K562 (cell line): ENCODE data around the gene AOC1. TPM values are rescaled to one million over a fixed set of nuclear protein-coding genes. Genes with fewer than 3 reads are reported as not detected.

ENCODE experiments used
- CREM ChIP-seq: IDR thresholded peaks from 2 replicates; pipeline ENCODE4 v1.6.1; 2014; ENCODE audit warnings: antibody characterized with exemption, low read depth
- CXXC5 ChIP-seq: fragments of 250-450 bp; sonication (Bioruptor Pico); IDR thresholded peaks from 2 replicates; pipeline ENCODE4 v1.8.0; 2022; ENCODE audit warnings: inconsistent platforms, mild to moderate bottlenecking, moderate library complexity
- EP300 ChIP-seq: IDR thresholded peaks from 2 replicates; pipeline ENCODE4 v1.6.1; 2012; ENCODE audit warnings: low read length, improper control_type of control experiment
- STAT5B ChIP-seq: fragments of 250-450 bp; sonication (Bioruptor Pico); IDR thresholded peaks from 2 replicates; pipeline ENCODE4 v1.8.0; 2021; ENCODE audit warnings: mild to moderate bottlenecking, inconsistent platforms
- THRAP3 ChIP-seq: fragments of 450-650 bp; IDR thresholded peaks from 2 replicates; pipeline ENCODE4 v1.6.1; 2016; ENCODE audit warnings: mild to moderate bottlenecking, inconsistent platforms, borderline replicate concordance
- ZFP1 ChIP-seq: fragments of 450-650 bp; formaldehyde crosslinking; IDR thresholded peaks from 2 replicates; pipeline ENCODE4 v1.4.0; 2020; ENCODE audit warnings: mild to moderate bottlenecking, mixed read lengths
- ZNF232 ChIP-seq: sonication (generic); formaldehyde crosslinking; IDR thresholded peaks from 2 replicates; pipeline ENCODE4 v1.8.0; 2022; ENCODE audit warnings: mild to moderate bottlenecking, missing genetic modification reagents
- ZNF354B ChIP-seq: fragments of 250-450 bp; sonication (Bioruptor Pico); IDR thresholded peaks from 2 replicates; pipeline ENCODE4 v1.4.0; 2020
- polyA plus RNA-seq, 8 experiments: library from polyadenylated mRNA; depleted of rRNA in 4 of 8; stranded (reverse) in 5 of 8; unstranded in 3 of 8; fragments of >200 nt; fragmentation: Nextera tagmentation in 2 of 8; fragmentation: Illumina TruSeq in 1 of 8; extraction: Ambion mirVana in 2 of 8; extraction: Trizol in 1 of 8; gene quantifications; 2 replicates each; pipeline versions ENCODE4 v1.2.1 to v1.2.3, GENCODE V29; 2011 to 2014; ENCODE audit warnings: inconsistent platforms in 1 of 8, missing spikeins in 1 of 8
- total RNA-seq, 7 experiments: library from RNA; depleted of rRNA in 6 of 7; stranded (reverse); fragments of >200 nt in 6 of 7; fragmentation: Illumina TruSeq in 2 of 7; extraction: Trizol in 2 of 7; gene quantifications; 2 replicates each; pipeline versions ENCODE4 v1.2.1 to v1.2.3, GENCODE V29; 2011 to 2021; ENCODE audit warnings: low replicate concordance in 1 of 7
- TF ChIP-seq, protein P1 (sequence below): fragments of 250-450 bp; sonication (Bioruptor Pico); IDR thresholded peaks from 2 replicates; pipeline ENCODE4 v1.8.0; 2022; ENCODE audit warnings: inconsistent platforms, mild to moderate bottlenecking, moderate library complexity, borderline replicate concordance
- TF ChIP-seq, protein P2 (sequence below): fragments of 250-450 bp; sonication (Bioruptor Pico); IDR thresholded peaks from 2 replicates; pipeline ENCODE4 v1.8.0; 2022; ENCODE audit warnings: moderate library complexity, mild to moderate bottlenecking, inconsistent platforms
- TF ChIP-seq, protein P3 (sequence below), 2 experiments: fragments of 450-650 bp; conservative IDR thresholded peaks; 2 replicates each; pipeline ENCODE4 v1.6.1; 2017; ENCODE audit warnings: mild to moderate bottlenecking in 2 of 2, moderate library complexity in 2 of 2
- TF ChIP-seq, protein P4 (sequence below): fragments of 200-600 bp; sonication (generic); IDR thresholded peaks from one replicate; pipeline ENCODE4 v1.6.1; 2012; ENCODE audit warnings: mild to moderate bottlenecking, low read depth, low read length, inconsistent platforms

The AOC1 gene
- total and polyA plus RNA-seq, 9 of the 15 experiments (the other 6 are each of a cell fraction or from before 2014, with no cell fraction given), result not detected

DNA sequence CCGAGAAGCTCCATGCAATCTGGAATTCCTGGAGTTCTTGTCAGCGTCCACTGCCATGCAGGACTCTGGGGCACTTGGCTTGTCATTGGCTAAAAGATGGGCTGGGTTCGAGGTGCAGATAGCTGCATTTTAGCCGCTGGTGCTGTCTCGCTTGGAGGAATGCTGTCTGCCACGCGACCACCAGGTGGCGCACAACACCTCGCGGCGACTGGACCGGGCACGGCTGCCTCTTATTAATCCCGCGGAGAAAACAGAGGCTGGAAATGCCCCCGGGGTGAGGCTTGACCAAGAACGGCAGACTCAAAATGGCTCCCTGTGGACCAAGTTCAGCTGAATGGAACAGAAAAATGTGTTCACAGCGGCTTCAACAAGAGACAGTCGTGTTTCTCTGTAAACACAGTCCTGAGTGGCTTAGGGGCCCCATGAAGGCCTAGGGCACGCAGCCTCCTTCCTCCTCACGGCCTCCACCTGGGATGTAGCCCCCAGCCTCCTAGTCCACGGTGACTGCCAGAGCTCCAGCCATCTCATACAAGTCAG, 46.2 kb downstream of the AOC1 start (continued):
- TF ChIP-seq, protein P1, sequence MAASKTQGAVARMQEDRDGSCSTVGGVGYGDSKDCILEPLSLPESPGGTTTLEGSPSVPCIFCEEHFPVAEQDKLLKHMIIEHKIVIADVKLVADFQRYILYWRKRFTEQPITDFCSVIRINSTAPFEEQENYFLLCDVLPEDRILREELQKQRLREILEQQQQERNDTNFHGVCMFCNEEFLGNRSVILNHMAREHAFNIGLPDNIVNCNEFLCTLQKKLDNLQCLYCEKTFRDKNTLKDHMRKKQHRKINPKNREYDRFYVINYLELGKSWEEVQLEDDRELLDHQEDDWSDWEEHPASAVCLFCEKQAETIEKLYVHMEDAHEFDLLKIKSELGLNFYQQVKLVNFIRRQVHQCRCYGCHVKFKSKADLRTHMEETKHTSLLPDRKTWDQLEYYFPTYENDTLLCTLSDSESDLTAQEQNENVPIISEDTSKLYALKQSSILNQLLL (CRISPR knock-in tag), result no peak
- peak; percentile 17; the same call in 1 of the 2 replicates for TF ChIP-seq EP300
- no peak for TF ChIP-seq ZNF354B (CRISPR knock-in tag)
- peak; percentile 58 for TF ChIP-seq CREM
- no peak for TF ChIP-seq ZFP1
- TF ChIP-seq, protein P2, sequence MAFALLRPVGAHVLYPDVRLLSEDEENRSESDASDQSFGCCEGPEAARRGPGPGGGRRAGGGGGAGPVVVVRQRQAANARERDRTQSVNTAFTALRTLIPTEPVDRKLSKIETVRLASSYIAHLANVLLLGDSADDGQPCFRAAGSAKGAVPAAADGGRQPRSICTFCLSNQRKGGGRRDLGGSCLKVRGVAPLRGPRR, result no peak
- peak; percentile 67 for TF ChIP-seq CXXC5
- TF ChIP-seq STAT5B, result no peak
- TF ChIP-seq ZNF232 (CRISPR knock-in tag), result no peak
- TF ChIP-seq, protein P3, sequence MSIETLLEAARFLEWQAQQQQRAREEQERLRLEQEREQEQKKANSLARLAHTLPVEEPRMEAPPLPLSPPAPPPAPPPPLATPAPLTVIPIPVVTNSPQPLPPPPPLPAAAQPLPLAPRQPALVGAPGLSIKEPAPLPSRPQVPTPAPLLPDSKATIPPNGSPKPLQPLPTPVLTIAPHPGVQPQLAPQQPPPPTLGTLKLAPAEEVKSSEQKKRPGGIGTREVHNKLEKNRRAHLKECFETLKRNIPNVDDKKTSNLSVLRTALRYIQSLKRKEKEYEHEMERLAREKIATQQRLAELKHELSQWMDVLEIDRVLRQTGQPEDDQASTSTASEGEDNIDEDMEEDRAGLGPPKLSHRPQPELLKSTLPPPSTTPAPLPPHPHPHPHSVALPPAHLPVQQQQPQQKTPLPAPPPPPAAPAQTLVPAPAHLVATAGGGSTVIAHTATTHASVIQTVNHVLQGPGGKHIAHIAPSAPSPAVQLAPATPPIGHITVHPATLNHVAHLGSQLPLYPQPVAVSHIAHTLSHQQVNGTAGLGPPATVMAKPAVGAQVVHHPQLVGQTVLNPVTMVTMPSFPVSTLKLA (conservative IDR thresholded peaks at IDR 0.05), result 0 out of 4 replicates have a peak, but pooled peaks of 1 of the 2 experiments have one; percentile 23
- TF ChIP-seq, protein P4, sequence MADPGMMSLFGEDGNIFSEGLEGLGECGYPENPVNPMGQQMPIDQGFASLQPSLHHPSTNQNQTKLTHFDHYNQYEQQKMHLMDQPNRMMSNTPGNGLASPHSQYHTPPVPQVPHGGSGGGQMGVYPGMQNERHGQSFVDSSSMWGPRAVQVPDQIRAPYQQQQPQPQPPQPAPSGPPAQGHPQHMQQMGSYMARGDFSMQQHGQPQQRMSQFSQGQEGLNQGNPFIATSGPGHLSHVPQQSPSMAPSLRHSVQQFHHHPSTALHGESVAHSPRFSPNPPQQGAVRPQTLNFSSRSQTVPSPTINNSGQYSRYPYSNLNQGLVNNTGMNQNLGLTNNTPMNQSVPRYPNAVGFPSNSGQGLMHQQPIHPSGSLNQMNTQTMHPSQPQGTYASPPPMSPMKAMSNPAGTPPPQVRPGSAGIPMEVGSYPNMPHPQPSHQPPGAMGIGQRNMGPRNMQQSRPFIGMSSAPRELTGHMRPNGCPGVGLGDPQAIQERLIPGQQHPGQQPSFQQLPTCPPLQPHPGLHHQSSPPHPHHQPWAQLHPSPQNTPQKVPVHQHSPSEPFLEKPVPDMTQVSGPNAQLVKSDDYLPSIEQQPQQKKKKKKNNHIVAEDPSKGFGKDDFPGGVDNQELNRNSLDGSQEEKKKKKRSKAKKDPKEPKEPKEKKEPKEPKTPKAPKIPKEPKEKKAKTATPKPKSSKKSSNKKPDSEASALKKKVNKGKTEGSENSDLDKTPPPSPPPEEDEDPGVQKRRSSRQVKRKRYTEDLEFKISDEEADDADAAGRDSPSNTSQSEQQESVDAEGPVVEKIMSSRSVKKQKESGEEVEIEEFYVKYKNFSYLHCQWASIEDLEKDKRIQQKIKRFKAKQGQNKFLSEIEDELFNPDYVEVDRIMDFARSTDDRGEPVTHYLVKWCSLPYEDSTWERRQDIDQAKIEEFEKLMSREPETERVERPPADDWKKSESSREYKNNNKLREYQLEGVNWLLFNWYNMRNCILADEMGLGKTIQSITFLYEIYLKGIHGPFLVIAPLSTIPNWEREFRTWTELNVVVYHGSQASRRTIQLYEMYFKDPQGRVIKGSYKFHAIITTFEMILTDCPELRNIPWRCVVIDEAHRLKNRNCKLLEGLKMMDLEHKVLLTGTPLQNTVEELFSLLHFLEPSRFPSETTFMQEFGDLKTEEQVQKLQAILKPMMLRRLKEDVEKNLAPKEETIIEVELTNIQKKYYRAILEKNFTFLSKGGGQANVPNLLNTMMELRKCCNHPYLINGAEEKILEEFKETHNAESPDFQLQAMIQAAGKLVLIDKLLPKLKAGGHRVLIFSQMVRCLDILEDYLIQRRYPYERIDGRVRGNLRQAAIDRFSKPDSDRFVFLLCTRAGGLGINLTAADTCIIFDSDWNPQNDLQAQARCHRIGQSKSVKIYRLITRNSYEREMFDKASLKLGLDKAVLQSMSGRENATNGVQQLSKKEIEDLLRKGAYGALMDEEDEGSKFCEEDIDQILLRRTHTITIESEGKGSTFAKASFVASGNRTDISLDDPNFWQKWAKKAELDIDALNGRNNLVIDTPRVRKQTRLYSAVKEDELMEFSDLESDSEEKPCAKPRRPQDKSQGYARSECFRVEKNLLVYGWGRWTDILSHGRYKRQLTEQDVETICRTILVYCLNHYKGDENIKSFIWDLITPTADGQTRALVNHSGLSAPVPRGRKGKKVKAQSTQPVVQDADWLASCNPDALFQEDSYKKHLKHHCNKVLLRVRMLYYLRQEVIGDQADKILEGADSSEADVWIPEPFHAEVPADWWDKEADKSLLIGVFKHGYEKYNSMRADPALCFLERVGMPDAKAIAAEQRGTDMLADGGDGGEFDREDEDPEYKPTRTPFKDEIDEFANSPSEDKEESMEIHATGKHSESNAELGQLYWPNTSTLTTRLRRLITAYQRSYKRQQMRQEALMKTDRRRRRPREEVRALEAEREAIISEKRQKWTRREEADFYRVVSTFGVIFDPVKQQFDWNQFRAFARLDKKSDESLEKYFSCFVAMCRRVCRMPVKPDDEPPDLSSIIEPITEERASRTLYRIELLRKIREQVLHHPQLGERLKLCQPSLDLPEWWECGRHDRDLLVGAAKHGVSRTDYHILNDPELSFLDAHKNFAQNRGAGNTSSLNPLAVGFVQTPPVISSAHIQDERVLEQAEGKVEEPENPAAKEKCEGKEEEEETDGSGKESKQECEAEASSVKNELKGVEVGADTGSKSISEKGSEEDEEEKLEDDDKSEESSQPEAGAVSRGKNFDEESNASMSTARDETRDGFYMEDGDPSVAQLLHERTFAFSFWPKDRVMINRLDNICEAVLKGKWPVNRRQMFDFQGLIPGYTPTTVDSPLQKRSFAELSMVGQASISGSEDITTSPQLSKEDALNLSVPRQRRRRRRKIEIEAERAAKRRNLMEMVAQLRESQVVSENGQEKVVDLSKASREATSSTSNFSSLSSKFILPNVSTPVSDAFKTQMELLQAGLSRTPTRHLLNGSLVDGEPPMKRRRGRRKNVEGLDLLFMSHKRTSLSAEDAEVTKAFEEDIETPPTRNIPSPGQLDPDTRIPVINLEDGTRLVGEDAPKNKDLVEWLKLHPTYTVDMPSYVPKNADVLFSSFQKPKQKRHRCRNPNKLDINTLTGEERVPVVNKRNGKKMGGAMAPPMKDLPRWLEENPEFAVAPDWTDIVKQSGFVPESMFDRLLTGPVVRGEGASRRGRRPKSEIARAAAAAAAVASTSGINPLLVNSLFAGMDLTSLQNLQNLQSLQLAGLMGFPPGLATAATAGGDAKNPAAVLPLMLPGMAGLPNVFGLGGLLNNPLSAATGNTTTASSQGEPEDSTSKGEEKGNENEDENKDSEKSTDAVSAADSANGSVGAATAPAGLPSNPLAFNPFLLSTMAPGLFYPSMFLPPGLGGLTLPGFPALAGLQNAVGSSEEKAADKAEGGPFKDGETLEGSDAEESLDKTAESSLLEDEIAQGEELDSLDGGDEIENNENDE, result no peak
- TF ChIP-seq THRAP3, result 0 out of 2 replicates have a peak, but pooled peaks have one; percentile 58
